ENCODE results near the gene RND3.
A peak's percentile ranks its signal among the peaks of the same experiment; 100 is the strongest.

The RND3 gene, protein sequence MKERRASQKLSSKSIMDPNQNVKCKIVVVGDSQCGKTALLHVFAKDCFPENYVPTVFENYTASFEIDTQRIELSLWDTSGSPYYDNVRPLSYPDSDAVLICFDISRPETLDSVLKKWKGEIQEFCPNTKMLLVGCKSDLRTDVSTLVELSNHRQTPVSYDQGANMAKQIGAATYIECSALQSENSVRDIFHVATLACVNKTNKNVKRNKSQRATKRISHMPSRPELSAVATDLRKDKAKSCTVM

GRCh38 chr2:150487537-150488429, at the start of gene RND3:
Gene RND3 (minus strand): TSS chr2:150487667. CDS start chr2:150487417, 250 bp downstream.
- peak within 1 kb of the TSS; percentile 100 for H3K4me3 ChIP-seq (ENCODE audit: low read depth, low read length)
- TF ChIP-seq CTCF (IDR thresholded peaks at IDR 0.05; ENCODE audit: low read depth, low read length): peak; percentile 70

DNA sequence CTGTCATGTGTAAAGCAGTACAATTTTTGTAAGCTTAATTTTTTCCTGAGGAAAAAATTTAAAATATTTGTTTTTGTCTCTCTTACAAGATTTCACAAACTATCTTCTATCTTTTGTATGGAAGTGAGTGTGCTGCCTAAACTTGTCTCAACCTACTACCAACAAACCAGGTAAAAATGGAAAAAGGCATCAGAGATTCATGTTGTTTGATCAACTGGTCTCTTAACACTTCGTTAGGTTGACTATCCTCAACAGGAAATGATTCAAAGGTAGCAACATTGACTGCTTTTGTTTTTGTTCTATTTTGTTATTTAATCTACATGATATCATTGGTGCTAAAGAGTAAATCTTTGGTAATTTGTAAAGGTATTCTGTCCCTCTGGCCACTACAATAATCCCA, 47.7 kb upstream of the RND3 start:
- TF ChIP-seq CTCF (IDR thresholded peaks at IDR 0.05; ENCODE audit: low read depth, low read length): no peak
- no peak overlapping the region for H3K4me3 ChIP-seq (ENCODE audit: low read depth, low read length)

- TF ChIP-seq CTCF (IDR thresholded peaks at IDR 0.05; ENCODE audit: low read depth, low read length): no peak
- H3K4me3 ChIP-seq (ENCODE audit: low read depth, low read length): no peak overlapping the region
Measured at GRCh38 chr2:150532879-150533278, 45.4 kb upstream of the RND3 start.

GRCh38 chr2:150532020-150532419, 44.6 kb upstream of the RND3 start:
- TF ChIP-seq CTCF (IDR thresholded peaks at IDR 0.05; ENCODE audit: low read depth, low read length): no peak

GRCh38 chr2:150531591-150531990, 44.1 kb upstream of the RND3 start:
- H3K4me3 ChIP-seq (ENCODE audit: low read depth, low read length): no peak overlapping the region
- no peak for TF ChIP-seq CTCF (IDR thresholded peaks at IDR 0.05; ENCODE audit: low read depth, low read length)

More at GRCh38 chr2:150532020-150532419, 44.6 kb upstream of the RND3 start:
- H3K4me3 ChIP-seq (ENCODE audit: low read depth, low read length): no peak overlapping the region

DNA sequence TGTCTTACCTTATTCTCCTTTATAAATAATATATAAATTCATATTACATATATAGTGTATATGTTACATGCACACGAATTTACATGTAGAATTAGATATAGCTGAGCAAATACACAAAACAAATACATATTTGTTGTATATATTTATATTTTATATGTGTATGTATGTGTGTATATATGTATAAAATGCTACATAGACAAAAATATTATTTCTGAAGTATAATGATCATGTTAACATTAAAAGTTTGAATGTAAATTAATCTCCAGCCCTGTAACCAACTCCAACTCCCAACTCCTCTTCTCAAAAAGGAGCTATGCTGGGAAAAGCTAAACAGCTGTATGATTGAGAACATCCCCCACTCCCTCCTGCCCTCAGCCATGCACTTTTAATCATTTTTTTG, 42.7 kb upstream of the RND3 start:
- no peak for TF ChIP-seq CTCF (IDR thresholded peaks at IDR 0.05; ENCODE audit: low read depth, low read length)
- H3K4me3 ChIP-seq (ENCODE audit: low read depth, low read length): no peak overlapping the region

Measured in WI38 (cell line).